HEK293T (cell line): ENCODE measurements around the gene SH3BP4.

ENCODE experiments used
- BHLHE40 ChIP-seq: fragments of 450-650 bp; IDR thresholded peaks from 2 replicates; pipeline ENCODE4 v1.6.1; 2016; ENCODE audit warnings: mild to moderate bottlenecking, moderate library complexity, borderline replicate concordance
- PKNOX1 ChIP-seq: fragments of 450-650 bp; IDR thresholded peaks from 2 replicates; pipeline ENCODE4 v1.6.1; 2016
- SP1 ChIP-seq: fragments of 450-650 bp; IDR thresholded peaks from 2 replicates; pipeline ENCODE4 v1.6.1; 2017

GRCh38 chr2:234996069-234996940, 44.5 kb downstream of the SH3BP4 start:
- TF ChIP-seq SP1 (no peak), BHLHE40 (no peak), PKNOX1 (no peak)
